B cell (primary cell): Measurements from ENCODE around the gene FAAP24. TPM values are rescaled to one million over a fixed set of nuclear protein-coding genes. Genes with fewer than 3 reads are reported as not detected.
"Not testable (repeated sequence)": the region's sequence is repeated elsewhere in the genome, so short reads cannot be mapped to it uniquely, and the experiment has no call there.

Experiments
- ATAC-seq: fragments of 200-7000 bp; cut with Tn5 transposase; one replicate; pipeline ENCODE4 v1.10.0; 2021; ENCODE audit warnings: low read depth, mild to moderate bottlenecking, moderate number of reproducible peaks, moderate library complexity
- CTCF ChIA-PET: fragments of 350-600 bp; sonication (Branson Sonifier 250); formaldehyde crosslinking; loops from one replicate; lab custom pipeline; 2021; ENCODE audit warnings: antibody characterized with exemption, inconsistent platforms; lab: Charles Lee
- POLR2A ChIA-PET: fragments of 350-600 bp; sonication (Branson Sonifier 250); formaldehyde crosslinking; loops from one replicate; lab custom pipeline; 2021; ENCODE audit warnings: antibody characterized with exemption; lab: Charles Lee
- DNase-seq: peaks from one replicate; pipeline ENCODE4 v3.0.0; 2013
- H2AFZ ChIP-seq: 2 replicates; pipeline ENCODE4 v1.6.1; 2012; ENCODE audit warnings: mild to moderate bottlenecking, low read depth, low read length; ENCODE audit not compliant: insufficient read depth, poor library complexity, severe bottlenecking
- H3K27ac ChIP-seq, 2 donors: 1 replicate in 1 of 2; 2 replicates in 1 of 2; pipeline ENCODE4 v1.5.1; 2012 to 2013; ENCODE audit warnings: low read length in 2 of 2, mild to moderate bottlenecking in 2 of 2, moderate library complexity in 1 of 2
- H3K27me3 ChIP-seq, 4 experiments: fragments of 200-600 bp in 1 of 4; sonication (generic) in 1 of 4; replicated peaks in 1 of 4; 1 replicate in 2 of 4; 2 replicates in 2 of 4; pipeline versions ENCODE4 v1.6.1 to v1.7.0; 2013 to 2016; ENCODE audit warnings: low read length in 3 of 4, mild to moderate bottlenecking in 2 of 4, mixed read lengths in 1 of 4, moderate library complexity in 1 of 4; ENCODE audit not compliant: insufficient read depth in 4 of 4, control insufficient read depth in 3 of 4; ENCODE audit errors: control extremely low read depth in 1 of 4
- H3K36me3 ChIP-seq, 2 experiments: replicated peaks in 1 of 2; 1 replicate in 1 of 2; 2 replicates in 1 of 2; pipeline versions ENCODE4 v1.6.1 to v1.7.1; 2013; ENCODE audit warnings: low read length in 1 of 2; ENCODE audit not compliant: insufficient read depth in 2 of 2, control insufficient read depth in 1 of 2; ENCODE audit errors: control extremely low read depth in 1 of 2, extremely low read depth in 1 of 2
- H3K4me1 ChIP-seq, 2 donors: fragments of 200-600 bp in 1 of 2; sonication (generic) in 1 of 2; 1 replicate in 1 of 2; 2 replicates in 1 of 2; pipeline versions ENCODE4 v1.5.1 to v1.6.1; 2013 to 2017; ENCODE audit warnings: low read length in 2 of 2; ENCODE audit not compliant: control insufficient read depth in 2 of 2, insufficient read depth in 2 of 2
- H3K4me2 ChIP-seq: replicated peaks from 2 replicates; pipeline ENCODE3; 2012; ENCODE audit warnings: mild to moderate bottlenecking, low read depth, low read length; ENCODE audit not compliant: poor library complexity, severe bottlenecking
- H3K4me3 ChIP-seq, 5 experiments: fragments of 200-600 bp in 1 of 5; sonication (generic) in 1 of 5; 1 replicate in 3 of 5; 2 replicates in 2 of 5; pipeline versions ENCODE4 v1.5.1 to v1.7.0; 2011 to 2016; ENCODE audit warnings: low read length in 4 of 5, mild to moderate bottlenecking in 4 of 5, low read depth in 2 of 5, control low read depth in 1 of 5, moderate library complexity in 1 of 5; ENCODE audit not compliant: insufficient read depth in 1 of 5; ENCODE audit errors: control extremely low read depth in 1 of 5, extremely low read depth in 1 of 5
- H3K79me2 ChIP-seq: fragments of 200-600 bp; sonication (generic); one replicate; pipeline ENCODE4 v1.6.0; 2016; ENCODE audit warnings: low read length; ENCODE audit not compliant: control insufficient read depth, insufficient read depth
- H3K9ac ChIP-seq: fragments of 200-600 bp; sonication (generic); 2 replicates; pipeline ENCODE4 v1.6.1; 2017; ENCODE audit warnings: mild to moderate bottlenecking, low read length, moderate library complexity
- H3K9me3 ChIP-seq, 3 donors: one replicate each; pipeline versions ENCODE4 v1.6.1 to v1.7.1; 2013; ENCODE audit warnings: low read length in 2 of 3; ENCODE audit not compliant: control insufficient read depth in 2 of 3, insufficient read depth in 1 of 3; ENCODE audit errors: control extremely low read depth in 1 of 3
- H4K20me1 ChIP-seq: 2 replicates; pipeline ENCODE4 v1.6.0; 2012; ENCODE audit warnings: mild to moderate bottlenecking, low read length; ENCODE audit not compliant: insufficient read depth, control insufficient read depth, poor library complexity, severe bottlenecking
- H3K27ac Mint-ChIP-seq: one replicate; pipeline ENCODE4 v1.8.0; 2021; ENCODE audit warnings: mixed read lengths
- H3K27me3 Mint-ChIP-seq: one replicate; pipeline ENCODE4 v1.8.0; 2021; ENCODE audit warnings: mixed read lengths
- H3K4me1 Mint-ChIP-seq: one replicate; pipeline ENCODE4 v1.8.0; 2021; ENCODE audit warnings: mixed read lengths
- H3K4me3 Mint-ChIP-seq: one replicate; pipeline ENCODE4 v1.8.0; 2021; ENCODE audit warnings: mixed read lengths
- H3K9me3 Mint-ChIP-seq: one replicate; pipeline ENCODE4 v1.8.0; 2022; ENCODE audit warnings: mixed read lengths; ENCODE audit not compliant: insufficient read depth
- CTCF ChIP-seq: fragments of 200-600 bp; IDR thresholded peaks from one replicate; pipeline ENCODE4 v1.8.0; 2022; ENCODE audit warnings: antibody characterized with exemption, mild to moderate bottlenecking
- EZH2 ChIP-seq: IDR thresholded peaks from 2 replicates; pipeline ENCODE4 v1.6.1; 2012; ENCODE audit warnings: borderline replicate concordance, low read depth, mild to moderate bottlenecking, moderate library complexity, low read length; ENCODE audit not compliant: insufficient read depth, poor library complexity, severe bottlenecking
- WGBS: methylation state at CpG from one replicate; pipeline ENCODE4 v1.1.5; 2013; ENCODE audit warnings: missing lambda C conversion rate; ENCODE audit not compliant: insufficient coverage; 5-methylcytosine and 5-hydroxymethylcytosine counted together
- intact Hi-C: fragments of 100-400 bp; cut with micrococcal nuclease; formaldehyde crosslinking; loops from one replicate; pipeline ENCODE4 v1.10.0; 2022
- polyA plus RNA-seq: library from polyadenylated mRNA; depleted of rRNA; stranded (reverse); fragments of >200 nt; gene quantifications from 2 replicates; pipeline ENCODE4 v1.2.3, GENCODE V29; 2012
- total RNA-seq, 2 donors: library from RNA; stranded (reverse); fragments of 120-200 nt in 1 of 2; gene quantifications; 1 replicate in 1 of 2; 2 replicates in 1 of 2; pipeline versions ENCODE4 v1.2.3 to v1.2.4, GENCODE V29; 2013 to 2022

FAAP24 gene
- total and polyA plus RNA-seq, 2 donors (not counting 1 experiment from before 2014, with no cell fraction given) = 1.2 to 2.7 TPM

- Mint-ChIP-seq H3K4me1 (no peaks in the 10 kb centered on the region), H3K27me3 (no peaks in the 10 kb centered on the region), H3K4me3 (no peak overlapping the region), H3K27ac (no peak overlapping the region), H3K9me3 (no peaks in the 10 kb centered on the region)
- Histone ChIP-seq H3K36me3 (no peaks in the 10 kb centered on the region), H3K4me3 (no peak overlapping the region), H3K4me1 (no peaks in the 10 kb centered on the region), H3K9me3 (no peaks in the 10 kb centered on the region), H3K27me3 (no peaks in the 10 kb centered on the region), H3K27ac (no peak overlapping the region), H3K4me2 (no peak overlapping the region), H4K20me1 (no peaks in the 10 kb centered on the region), H3K79me2 (no peaks in the 10 kb centered on the region), H2AFZ (no peak overlapping the region), H3K9ac (no peak overlapping the region)
- DNase-seq = no peak
- intact Hi-C loops = no loop called here
- CTCF ChIA-PET = no interaction called here
- 96% methylated on average over 4 of the region's 4 CpGs for WGBS
- TF ChIP-seq EZH2 = no peak
- no peak for TF ChIP-seq CTCF
- no peak for ATAC-seq
- POLR2A ChIA-PET = no interaction called here
Measured at GRCh38 chr19:33008738-33009137, 36.7 kb downstream of the FAAP24 start.

GRCh38 chr19:33010891-33011290, 38.8 kb downstream of the FAAP24 start:
- H3K36me3 ChIP-seq, H2AFZ ChIP-seq, H4K20me1 ChIP-seq, H3K27me3 Mint-ChIP-seq, H3K4me1 Mint-ChIP-seq, H3K27ac ChIP-seq, H3K27ac Mint-ChIP-seq, POLR2A ChIA-PET, H3K9me3 Mint-ChIP-seq, DNase-seq, H3K9me3 ChIP-seq, H3K4me3 Mint-ChIP-seq, H3K27me3 ChIP-seq, H3K4me3 ChIP-seq, CTCF ChIA-PET, intact Hi-C loops, H3K4me1 ChIP-seq, H3K79me2 ChIP-seq, H3K9ac ChIP-seq, H3K4me2 ChIP-seq, ATAC-seq: not testable (repeated sequence)
- 100% methylated on average over 1 of the region's 4 CpGs for WGBS
